ENCODE results near the gene UCHL3.

Gene UCHL3

DNA sequence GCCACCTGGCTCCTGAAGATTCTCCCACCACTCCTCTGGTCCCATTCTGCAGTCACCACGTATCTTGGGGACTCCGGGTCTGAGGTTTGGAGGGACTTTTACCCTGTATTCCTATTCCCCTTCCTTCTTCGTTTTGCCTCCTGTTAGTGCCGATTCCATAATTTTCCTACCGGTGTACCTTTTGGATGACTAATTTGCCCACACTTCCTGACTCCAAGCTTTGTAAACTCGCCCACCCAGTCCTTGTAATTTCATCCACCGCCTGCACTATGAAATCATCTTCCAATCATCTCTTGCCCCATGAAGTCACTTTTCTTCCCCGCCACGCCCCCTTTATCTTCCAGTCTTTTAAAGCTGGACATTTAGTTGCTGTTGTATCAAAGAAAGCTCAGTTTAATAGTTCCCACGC, 572 bp downstream of the UCHL3 start:
- no peak for DNase-seq

DNA sequence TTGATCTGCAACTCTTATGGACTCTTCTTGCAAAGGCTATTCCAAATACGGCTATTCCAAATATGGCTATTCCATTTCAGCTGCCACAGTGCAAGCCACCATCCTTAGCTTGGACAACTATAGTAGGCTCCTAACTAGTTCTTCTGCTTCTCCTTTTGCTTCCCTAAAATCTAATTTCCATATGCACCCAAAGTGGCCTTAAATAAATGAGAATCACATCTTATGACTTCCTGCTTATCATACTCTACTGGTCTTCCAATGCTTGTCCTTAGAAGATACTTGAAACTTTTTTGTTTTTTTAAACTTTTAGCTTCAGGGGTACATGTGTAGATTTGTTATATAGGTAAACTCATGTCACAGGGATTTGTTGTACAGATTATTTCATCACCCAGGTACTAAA, 4.9 kb downstream of the UCHL3 start:
- DNase-seq, result no peak

DNA sequence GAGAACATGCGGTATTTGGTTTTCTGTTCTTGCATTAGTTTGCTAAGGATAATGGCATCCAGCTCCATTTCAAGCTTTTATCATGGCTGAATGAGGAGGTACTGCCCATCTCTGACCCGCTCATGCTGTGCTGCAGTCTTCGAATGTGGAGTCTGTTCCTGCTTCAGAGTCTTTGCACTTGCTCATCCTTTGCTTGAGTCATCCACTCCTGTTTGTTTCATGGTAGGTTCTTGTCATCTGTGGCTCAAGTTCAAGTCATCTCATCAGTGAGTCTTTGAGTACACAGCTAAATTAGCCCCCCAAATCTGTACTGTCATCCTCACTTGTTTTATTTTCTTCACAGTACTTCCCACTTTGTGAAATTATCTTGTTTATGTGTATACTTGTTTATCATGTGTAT, 5.4 kb downstream of the UCHL3 start:
- DNase-seq, result no peak

DNA sequence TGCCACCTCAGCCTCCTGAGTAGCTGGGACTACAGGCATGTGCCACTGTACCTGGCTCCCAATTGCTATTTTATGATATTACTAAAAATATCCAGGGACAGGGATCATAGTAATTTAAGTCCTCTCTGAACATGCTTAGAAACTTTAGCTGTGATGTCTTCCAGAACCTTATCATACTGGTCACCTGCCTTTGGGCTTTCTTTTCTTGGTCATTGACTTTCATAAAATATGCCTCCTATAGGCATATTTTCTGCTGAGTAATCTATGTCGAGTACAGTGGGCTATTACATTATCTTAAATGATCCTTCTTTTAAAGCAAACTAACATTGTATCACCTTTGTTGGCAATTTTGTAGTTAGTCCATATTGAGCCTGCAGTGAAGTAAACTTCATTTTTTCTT, 6.2 kb downstream of the UCHL3 start:
- DNase-seq, result no peak

DNA sequence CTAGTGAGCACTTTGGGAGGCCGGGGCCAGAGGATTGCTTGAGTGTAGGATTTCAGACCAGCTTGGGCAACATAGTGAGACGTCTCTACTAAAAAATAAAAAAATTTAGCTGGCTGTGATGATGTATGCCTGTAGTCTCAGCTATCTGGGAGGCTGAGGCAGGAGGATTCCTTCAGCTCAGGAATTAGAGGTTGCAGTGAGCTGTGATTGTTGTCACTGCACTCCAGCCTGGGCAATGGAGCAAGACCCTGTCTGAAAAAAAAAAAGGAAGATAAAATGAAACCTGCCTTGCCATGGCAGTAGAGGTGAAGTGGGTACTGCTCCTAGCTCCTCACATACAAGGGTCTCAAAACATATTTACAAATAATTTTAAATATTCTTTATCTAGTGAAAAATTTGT, 7.4 kb downstream of the UCHL3 start:
- DNase-seq, result no peak

DNA sequence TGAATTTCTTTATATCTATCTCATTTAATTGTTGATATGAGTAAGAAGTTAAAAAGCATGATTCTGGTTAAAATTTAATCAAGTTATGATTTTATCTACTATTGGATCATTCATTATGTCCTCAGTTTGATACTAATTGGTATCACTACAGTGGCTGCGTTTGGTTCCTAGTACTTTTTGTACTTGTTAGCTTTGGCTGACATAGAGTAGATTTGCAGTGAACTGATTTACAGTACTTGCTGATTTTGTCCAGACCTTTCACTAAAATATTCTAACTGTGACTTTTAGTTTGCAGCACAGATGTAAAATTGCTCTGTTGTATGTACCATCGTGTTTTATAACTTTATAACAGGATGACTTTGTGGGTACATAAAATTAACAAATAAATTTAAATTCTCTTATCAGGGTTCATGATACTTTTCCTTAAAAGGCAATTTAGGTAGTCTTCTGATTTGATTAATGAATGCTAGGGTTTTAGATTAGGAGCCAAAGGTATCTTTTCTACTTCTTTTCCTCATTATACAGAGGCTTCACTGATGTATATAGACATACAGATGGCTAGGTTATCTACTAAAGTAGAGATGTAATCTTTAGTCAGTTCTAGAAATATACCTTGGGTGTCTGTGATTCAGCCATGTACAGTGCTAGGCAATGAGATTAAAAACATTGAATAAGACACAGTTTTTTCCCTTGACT, 8.7 kb downstream of the UCHL3 start:
- DNase-seq, result no peak

DNA sequence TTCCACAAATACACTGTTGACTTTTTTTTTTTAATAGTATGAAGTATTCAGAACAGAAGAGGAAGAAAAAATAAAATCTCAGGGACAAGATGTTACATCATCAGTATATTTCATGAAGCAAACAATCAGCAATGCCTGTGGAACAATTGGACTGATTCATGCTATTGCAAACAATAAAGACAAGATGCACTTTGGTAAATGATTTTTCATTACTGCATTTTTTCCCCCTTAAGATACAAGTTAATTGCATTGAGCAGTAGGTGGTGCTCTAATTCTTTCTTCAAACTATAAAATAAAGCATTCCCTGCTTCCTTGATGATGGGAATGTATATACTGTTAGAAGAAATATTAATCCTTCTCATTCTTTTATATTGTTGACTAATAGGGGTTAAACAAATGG, 17.1 kb downstream of the UCHL3 start:
- DNase-seq, result no peak

DNA sequence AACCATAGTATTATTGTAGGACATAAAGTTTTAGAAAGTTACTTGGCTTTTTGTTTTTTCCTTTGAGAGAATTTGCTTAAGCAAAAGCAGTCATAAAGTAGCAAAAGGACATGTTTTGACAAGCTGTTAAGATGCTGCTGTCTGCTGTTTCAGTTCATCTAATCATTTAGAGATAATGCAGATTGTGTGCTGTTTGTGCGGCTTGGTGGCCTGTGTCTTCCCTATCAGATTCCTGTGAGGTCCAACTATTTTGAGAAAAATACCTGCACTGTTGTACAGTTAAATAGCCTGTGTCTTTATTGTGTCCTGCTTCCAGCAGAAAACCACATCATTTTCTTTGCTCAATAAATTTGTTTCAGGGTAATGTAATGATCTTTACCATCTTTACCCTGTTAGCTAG, 20.0 kb downstream of the UCHL3 start:
- no peak for DNase-seq

DNA sequence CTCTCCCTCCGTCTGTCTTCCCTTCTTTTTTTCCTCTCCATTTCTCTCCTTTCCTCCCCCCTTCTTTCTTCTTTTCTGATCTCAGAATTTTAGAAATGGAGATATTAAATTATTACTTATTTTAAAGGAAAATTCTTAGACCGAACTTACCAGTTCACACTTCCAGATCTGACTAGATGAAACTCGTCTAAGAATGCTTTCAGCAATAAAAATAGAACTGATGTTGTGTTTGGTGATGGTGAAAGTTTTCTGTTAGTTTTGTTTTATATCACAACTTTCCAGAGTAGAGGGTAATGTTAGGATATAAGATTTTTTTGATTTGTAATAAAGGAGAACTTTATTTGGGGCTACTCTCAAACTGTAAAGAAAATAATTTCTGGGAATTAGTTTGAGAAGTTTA, 29.9 kb downstream of the UCHL3 start:
- DNase-seq, result no peak

DNA sequence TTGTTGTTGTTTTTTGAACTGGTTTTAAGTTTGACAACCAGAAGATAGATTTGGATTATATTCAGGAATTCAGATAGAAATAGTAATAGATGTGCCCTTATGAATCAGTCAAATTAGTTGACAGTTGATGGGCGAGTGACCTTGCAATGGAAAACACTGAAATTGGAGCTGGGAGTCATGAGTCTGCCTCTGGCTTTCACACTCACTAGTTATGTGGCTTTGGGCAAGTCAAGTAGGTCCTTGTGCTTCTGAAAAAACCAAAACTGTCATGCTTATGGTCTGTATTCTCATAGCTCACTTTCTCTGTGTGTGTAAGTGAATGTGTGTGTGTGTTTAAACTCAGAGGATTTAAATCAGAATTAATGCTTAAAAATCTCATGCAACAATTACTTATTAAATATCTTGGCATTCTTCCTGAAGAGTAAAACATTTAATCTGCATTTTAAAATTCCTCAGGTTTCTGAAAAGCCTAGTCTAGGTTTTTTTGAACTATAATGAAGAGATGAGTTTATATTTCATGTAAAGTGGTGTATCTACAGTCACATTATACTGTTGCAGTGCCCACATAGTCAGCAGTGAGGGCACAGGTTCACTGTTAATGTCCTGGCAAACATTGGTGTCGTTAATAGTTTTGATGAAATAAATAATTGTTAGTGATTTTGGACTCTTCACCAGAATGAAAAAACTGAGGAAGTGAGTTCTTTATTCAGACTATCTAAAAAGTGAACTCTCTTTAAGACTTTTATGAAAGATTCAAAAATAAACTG, 32.5 kb downstream of the UCHL3 start:
- DNase-seq, result no peak

DNA sequence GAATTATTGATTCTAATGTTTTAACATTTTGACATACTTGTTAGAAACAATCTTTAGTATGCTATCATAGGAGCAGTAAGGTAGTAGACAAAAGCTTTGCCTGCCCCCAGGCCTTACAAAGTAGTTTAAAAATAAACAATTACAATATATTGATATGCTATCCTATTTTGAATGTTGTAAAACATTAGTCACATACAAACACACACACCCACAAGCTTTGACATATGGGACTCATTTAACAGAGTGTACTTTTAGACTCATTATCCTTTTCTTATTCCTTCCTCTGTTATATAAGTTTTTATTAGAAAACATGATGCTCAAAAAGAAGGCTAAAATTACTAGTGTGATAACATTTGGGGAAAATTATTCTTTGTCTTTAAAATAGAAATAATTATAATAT, 33.5 kb downstream of the UCHL3 start:
- DNase-seq, result no peak

DNA sequence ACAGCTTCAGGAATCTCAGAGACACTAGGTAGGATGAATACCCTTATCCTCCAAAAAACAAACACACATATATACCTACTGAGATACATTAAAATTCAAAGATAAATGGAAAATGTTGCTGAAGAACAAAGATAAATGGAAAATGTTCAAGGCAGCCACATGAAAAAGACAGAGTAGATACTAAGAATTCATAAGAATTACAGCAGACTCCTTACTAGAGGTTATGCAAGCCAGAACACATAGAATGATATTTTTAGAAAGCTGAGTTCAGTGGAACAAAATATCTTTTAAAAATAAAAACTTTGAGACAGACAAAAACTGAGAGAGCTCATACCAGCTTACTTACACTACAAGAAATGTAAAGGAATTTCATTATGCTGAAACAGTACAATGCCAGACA, 35.6 kb downstream of the UCHL3 start:
- no peak for DNase-seq

DNA sequence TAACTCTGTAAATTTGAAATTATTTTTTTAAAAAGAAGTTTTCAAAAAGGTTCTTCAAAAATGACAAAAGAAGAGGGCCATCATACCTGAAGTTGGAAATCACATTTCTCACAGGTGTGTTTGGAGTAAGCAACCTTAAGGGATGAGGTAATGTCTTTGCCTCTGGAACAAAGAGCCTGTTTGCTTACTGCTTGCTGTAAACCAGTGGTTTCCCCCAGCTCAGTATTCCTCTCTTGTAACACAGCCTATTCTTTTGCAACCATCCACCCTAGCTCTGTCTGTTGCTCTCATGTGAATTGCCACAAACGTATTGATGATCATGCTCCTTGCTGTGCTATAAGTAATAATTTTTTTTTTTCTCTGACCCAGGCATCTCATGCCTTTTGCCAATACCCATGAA, 38.1 kb downstream of the UCHL3 start:
- no peak for DNase-seq

DNA sequence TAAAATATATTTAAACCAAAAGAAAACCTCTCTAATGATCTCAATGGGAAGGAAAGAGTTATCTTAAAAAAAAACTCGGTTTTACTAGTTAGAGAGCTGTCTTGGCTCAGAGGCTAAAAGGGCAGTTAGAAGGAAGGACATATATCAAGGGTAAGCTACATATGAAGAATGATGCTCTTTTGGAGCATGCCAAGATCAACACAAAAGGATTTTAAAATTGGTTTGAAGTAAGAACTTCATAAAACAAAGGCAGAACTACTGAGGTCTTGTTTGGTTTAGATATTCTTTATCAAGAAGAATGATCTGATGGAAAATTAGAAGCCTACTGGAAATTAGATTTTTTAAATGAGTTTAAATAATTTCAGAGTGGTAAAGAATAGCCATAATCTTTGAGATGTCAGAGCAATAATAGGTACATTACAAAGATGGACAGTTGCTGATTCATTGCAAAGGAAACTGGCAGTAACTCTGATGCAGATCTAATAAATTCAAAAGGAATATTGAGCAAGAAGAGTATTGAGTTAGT, 47.1 kb downstream of the UCHL3 start:
- DNase-seq, result no peak

DNA sequence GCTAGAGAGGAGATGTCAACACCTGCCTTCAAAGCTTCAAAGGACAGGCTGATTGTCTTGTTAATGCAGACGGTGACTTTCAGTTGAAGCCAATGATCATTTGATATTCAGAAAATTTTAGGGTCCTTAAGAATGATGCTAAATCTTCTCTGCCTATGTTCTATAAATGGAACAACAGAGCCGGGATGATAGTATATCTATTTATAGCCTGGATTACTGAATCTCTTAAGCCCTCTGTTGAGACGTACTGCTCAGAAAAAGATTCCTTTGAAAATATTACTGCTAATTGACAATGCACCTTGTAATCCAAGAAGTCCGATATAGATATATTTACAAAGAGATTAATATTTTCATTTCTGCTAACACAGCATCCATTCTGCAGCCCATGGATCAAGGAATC, 50.8 kb downstream of the UCHL3 start:
- DNase-seq, result no peak

DNA sequence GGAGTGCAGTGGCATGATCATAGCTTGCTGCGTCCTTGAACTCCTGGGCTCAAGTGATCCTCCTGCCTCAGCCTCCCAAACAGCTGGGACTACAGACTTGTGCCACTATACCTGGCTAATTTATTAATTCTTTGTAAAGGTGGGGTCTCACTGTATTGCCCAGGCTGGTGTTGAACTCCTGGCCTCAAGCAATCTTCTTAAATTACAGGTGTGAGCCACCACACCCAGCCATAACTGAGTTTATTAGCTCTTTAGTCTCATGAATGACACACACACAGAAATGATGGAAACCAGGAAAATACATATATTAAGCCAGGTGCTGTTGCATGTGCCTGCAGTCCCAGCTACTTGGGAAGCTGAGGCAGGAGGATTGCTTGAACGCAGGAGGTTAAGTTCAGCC, 53.4 kb downstream of the UCHL3 start:
- DNase-seq, result no peak

DNA sequence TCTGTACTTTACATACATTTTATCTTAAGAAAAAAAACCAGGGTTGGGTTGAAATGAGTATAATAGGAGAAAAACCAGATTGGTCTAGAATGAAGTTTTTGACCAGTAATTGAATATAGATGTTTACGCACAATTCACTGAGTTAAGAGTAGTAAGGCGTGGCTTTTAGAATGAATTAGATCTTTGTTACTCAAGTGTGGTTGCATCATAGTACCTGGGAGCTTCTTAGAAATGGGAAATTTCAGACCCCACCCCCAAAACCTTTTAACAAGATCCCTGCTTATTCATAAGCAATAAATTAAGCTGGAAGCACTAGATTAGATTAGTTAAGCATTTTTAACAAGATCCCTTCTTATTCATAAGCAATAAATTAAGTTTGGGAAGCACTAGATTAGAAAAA, 57.9 kb downstream of the UCHL3 start:
- DNase-seq, result no peak

DNA sequence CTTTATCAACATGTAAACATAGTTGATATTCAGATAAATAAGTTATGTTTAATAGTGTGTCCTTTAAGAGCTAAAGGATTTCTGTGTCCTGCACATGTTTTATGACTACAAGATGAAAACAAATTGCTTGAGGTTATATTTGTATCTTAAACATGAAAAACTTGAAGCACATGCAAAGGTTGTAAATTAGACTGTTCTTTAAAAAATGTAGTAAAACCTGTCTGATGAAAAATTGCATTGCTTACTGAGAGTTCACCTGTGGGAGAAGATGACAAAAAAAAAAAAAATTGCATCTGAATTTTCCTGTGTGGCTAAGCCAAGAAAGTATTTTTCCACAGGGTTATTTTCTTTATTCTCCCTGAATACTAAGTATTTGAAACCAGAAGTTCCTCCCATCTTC, 60.9 kb downstream of the UCHL3 start:
- DNase-seq, result no peak

DNA sequence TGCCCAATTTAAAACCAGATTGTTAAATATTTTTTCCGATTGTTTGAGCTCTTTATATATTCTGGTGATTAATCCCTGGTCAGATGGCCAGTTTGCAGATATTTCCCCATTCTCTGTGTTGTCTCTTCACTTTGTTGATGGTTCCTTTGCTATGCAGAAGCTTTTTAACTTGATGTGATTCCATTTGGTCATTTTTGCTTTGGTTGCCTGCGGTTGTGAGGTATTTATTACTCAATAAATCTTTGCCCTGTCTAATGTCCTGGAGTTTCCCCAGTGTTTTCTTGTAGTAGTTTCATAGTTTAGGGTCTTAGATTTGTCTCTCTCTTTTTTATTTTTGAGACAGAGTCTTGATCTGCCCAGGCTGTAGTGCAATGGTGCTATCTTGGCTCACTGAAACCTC, 62.8 kb downstream of the UCHL3 start:
- DNase-seq, result no peak

DNA sequence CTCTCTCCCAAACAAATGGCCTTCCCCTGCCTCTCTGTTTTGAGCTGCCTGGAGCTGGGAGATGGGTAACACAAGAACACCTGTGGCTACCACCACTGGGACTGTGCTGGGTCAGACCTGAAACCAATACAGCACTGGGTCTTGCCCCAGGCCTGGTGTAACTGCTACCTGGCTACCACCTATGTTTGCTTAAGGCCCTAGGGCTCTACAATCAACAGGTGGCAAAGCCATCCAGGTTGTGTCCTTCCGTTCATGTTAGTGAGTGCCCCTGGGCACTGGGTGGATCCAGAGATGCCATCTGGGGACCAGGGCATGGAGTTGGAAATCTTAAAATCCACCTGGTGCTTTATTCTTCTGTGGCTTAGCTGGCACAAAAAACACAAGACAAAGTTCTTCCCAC, 67.6 kb downstream of the UCHL3 start:
- DNase-seq, result no peak

DNA sequence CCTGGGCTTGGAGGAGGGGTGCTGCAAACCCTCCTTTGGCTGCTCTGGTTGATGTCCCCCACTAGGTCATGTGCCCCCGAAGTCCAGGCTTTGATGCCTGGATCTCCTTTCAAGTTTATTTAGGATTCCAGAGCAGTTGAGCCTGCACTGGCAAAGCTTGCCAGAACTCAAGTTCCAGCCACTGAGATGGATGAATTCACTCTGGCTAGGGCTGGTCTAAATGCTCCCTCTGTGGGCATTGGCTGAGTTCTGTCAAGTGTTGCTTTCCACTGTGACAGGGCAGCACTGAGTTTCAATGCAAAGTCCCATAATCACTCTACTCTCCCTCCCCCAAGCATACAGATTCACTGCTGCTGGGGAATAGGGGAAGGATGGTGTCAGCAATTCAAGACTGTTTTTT, 68.7 kb downstream of the UCHL3 start:
- no peak for DNase-seq

DNA sequence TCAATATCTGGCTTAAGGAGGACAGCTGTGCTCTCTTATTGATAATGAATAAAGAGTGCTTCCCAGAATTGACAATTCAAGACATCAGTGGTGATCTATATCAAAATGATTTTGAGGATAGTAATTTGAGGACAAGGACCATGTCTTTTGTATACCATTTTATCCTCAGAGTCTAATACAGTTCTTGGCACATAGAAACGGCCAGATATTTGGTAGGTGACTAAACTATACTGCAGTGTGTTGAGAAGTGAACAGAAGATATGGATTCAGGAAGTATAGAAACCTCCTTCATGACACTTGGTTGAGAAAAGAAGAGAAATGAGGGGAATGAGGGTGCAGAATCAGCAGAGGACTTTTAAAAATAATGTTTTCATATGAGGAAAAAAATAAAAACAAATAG, 70.4 kb downstream of the UCHL3 start:
- no peak for DNase-seq

DNA sequence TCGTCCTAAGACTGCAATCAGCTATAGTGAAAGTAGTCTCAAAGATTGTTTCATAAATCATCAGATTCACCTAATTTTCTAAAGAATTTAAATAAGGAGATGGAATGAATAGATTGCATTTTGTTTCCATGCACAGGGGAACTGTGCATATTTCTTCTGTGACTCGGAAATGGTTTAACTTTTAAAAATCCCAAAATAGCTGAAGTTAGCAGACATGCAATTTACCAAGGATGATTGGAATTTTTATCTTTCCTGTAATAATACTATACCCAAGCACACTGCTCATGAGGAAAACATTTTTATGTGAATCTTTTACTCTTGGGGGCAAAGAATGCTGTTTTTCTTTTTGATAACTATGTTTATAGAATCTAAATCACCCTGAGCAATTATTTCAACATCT, 71.6 kb downstream of the UCHL3 start:
- DNase-seq, result no peak

DNA sequence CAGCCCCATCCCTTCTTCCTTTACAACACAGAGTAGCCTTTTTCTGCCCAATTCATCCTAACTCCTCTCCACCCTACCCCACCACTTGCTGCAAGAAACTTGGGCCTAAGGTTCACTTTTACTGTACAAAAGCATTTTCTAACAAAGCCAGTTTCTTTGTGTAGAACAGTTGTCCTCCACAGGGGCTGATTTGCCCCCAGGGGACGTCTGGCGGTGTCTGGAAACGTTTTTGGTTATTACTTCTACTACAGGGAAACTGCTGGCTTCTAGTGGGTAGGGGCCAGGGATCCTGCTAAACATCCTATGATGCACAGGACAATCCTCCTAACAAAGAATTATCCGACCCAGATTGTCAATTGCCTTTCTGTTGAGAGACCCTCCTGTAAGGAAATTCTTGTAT, 79.2 kb downstream of the UCHL3 start:
- no peak for DNase-seq

DNA sequence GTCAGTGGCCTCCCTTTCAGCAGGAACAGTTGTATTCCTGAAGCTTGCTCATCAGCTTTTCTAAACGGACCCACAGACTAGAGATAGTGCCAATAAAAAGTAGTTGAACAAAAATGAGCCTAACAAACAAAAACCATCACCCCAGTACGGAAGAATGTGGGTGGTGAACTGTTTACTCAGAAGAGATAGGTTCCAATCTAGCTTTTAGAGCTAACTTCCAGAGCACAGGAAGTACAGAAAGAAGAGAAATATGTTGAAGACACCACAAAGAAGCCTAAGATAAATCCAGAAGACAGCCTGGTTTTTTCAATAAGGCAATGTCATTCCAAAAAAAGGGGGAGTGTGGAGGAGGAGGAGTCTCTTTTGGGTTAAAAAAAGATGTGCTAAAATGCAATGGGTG, 83.7 kb downstream of the UCHL3 start:
- no peak for DNase-seq

Measured in activated gamma-delta T cell (primary cell).